Astrocyte (in vitro differentiated cells and primary cell): Measurements from ENCODE around the gene GLT8D2. TPM values are rescaled to one million over a fixed set of nuclear protein-coding genes. Genes with fewer than 3 reads are reported as not detected.

ENCODE experiments used
- DNase-seq: peaks from one replicate; pipeline ENCODE4 v3.0.0-alpha.2; 2010; ENCODE audit warnings: low read depth
- FAIRE-seq: peaks from 2 replicates; lab custom pipeline; 2011; peaks lifted over from hg19 to GRCh38; lab: Jason Lieb, UNC
- H2AFZ ChIP-seq: 2 replicates; pipeline ENCODE4 v1.6.0; 2012; ENCODE audit warnings: low read depth, low read length, inconsistent platforms
- H3K27ac ChIP-seq: 2 replicates; pipeline ENCODE4 v1.5.1; 2011; ENCODE audit warnings: low read depth, low read length, inconsistent platforms
- H3K27me3 ChIP-seq: 2 replicates; pipeline ENCODE4 v1.6.0; 2011; ENCODE audit warnings: low read length, inconsistent platforms; ENCODE audit not compliant: insufficient read depth
- H3K36me3 ChIP-seq: 2 replicates; pipeline ENCODE4 v1.5.1; 2011; ENCODE audit warnings: low read length, inconsistent platforms; ENCODE audit not compliant: insufficient read depth
- H3K4me1 ChIP-seq: 2 replicates; pipeline ENCODE4 v1.5.1; 2011; ENCODE audit warnings: low read length, inconsistent platforms; ENCODE audit not compliant: insufficient read depth
- H3K4me2 ChIP-seq: 2 replicates; pipeline ENCODE4 v1.6.0; 2012; ENCODE audit warnings: low read length, inconsistent platforms
- H3K4me3 ChIP-seq: 2 replicates; pipeline ENCODE4 v1.5.1; 2011; ENCODE audit warnings: low read depth, mild to moderate bottlenecking, low read length, inconsistent platforms; ENCODE audit not compliant: insufficient read depth
- H3K79me2 ChIP-seq: 2 replicates; pipeline ENCODE4 v1.6.0; 2012; ENCODE audit warnings: mild to moderate bottlenecking, low read length, inconsistent platforms; ENCODE audit not compliant: insufficient read depth
- H3K9ac ChIP-seq: 2 replicates; pipeline ENCODE4 v1.6.0; 2012; ENCODE audit warnings: mild to moderate bottlenecking, low read length, inconsistent platforms
- H3K9me3 ChIP-seq: 2 replicates; pipeline ENCODE4 v1.5.1; 2012; ENCODE audit warnings: low read depth, mild to moderate bottlenecking, low read length, inconsistent platforms; ENCODE audit not compliant: insufficient read depth
- H4K20me1 ChIP-seq: 2 replicates; pipeline ENCODE4 v1.6.0; 2012; ENCODE audit warnings: low read length, inconsistent platforms; ENCODE audit not compliant: insufficient read depth
- H3K27ac Mint-ChIP-seq: one replicate; pipeline ENCODE4 v1.8.0; 2021; ENCODE audit warnings: mild to moderate bottlenecking, mixed read lengths; ENCODE audit not compliant: unreplicated experiment
- H3K27me3 Mint-ChIP-seq: one replicate; pipeline ENCODE4 v1.8.0; 2021; ENCODE audit warnings: low read depth, mixed read lengths; ENCODE audit not compliant: unreplicated experiment
- H3K36me3 Mint-ChIP-seq: one replicate; pipeline ENCODE4 v1.8.0; 2021; ENCODE audit warnings: low read depth, mixed read lengths; ENCODE audit not compliant: unreplicated experiment
- H3K4me1 Mint-ChIP-seq: one replicate; pipeline ENCODE4 v1.8.0; 2021; ENCODE audit warnings: low read depth, mixed read lengths; ENCODE audit not compliant: unreplicated experiment
- H3K4me3 Mint-ChIP-seq: one replicate; pipeline ENCODE4 v1.8.0; 2021; ENCODE audit warnings: mild to moderate bottlenecking, moderate library complexity, mixed read lengths; ENCODE audit not compliant: unreplicated experiment
- H3K9me3 Mint-ChIP-seq: one replicate; pipeline ENCODE4 v1.8.0; 2021; ENCODE audit warnings: mild to moderate bottlenecking, mixed read lengths; ENCODE audit not compliant: unreplicated experiment
- EZH2 ChIP-seq: IDR thresholded peaks from 2 replicates; pipeline ENCODE4 v1.6.1; 2012; ENCODE audit warnings: mild to moderate bottlenecking, low read length, inconsistent platforms; ENCODE audit not compliant: insufficient read depth
- total RNA-seq: library from RNA; stranded (reverse); gene quantifications from 2 replicates; pipeline ENCODE4 v1.2.1, GENCODE V29; 2021
- TF ChIP-seq, protein P1 (sequence below): IDR thresholded peaks from 2 replicates; pipeline ENCODE4 v1.5.1; 2011; ENCODE audit warnings: low read depth, mild to moderate bottlenecking, inconsistent platforms, low read length, moderate library complexity; ENCODE audit not compliant: insufficient read depth

Gene GLT8D2
- total RNA-seq, 1 donor from 2014 or later, result 11.1 TPM

DNA sequence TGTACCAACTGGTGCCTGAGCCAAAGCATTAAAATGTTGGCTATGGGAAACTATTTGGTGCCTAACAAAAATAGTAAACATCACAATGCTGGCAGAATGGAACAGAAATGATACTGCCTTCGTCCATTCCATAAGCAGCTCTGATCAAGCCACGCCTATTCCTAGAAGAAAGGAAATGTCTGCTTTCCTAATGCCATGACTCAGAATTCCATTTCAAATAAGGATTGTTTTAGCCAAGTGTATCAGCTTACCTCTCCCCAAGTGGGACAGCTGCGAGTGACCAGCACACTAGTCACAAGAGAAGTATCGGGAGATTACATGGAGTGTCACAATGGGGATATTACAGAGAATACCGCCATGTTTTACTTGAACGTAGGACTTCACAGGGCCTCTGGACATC, 38.7 kb downstream of the GLT8D2 start:
- Mint-ChIP-seq H3K4me1 (peaks cover 11% of the 10 kb centered on the region), H3K4me3 (peak overlapping the region; percentile 37), H3K27me3 (no peaks in the 10 kb centered on the region), H3K36me3 (peaks cover 6% of the 10 kb centered on the region), H3K9me3 (peaks cover 4% of the 10 kb centered on the region), H3K27ac (peak overlapping the region; percentile 21)
- Histone ChIP-seq H3K36me3 (no peaks in the 10 kb centered on the region), H3K9ac (no peak overlapping the region), H3K4me2 (peak overlapping the region; percentile 69), H4K20me1 (no peaks in the 10 kb centered on the region), H3K4me3 (no peak overlapping the region), H3K27ac (peak overlapping the region; percentile 37), H3K27me3 (no peaks in the 10 kb centered on the region), H3K9me3 (no peaks in the 10 kb centered on the region), H3K4me1 (peaks cover 17% of the 10 kb centered on the region), H2AFZ (peak overlapping the region; percentile 54), H3K79me2 (no peaks in the 10 kb centered on the region)
- peak; percentile 88 for FAIRE-seq
- TF ChIP-seq EZH2, result no peak
- TF ChIP-seq, protein P1, sequence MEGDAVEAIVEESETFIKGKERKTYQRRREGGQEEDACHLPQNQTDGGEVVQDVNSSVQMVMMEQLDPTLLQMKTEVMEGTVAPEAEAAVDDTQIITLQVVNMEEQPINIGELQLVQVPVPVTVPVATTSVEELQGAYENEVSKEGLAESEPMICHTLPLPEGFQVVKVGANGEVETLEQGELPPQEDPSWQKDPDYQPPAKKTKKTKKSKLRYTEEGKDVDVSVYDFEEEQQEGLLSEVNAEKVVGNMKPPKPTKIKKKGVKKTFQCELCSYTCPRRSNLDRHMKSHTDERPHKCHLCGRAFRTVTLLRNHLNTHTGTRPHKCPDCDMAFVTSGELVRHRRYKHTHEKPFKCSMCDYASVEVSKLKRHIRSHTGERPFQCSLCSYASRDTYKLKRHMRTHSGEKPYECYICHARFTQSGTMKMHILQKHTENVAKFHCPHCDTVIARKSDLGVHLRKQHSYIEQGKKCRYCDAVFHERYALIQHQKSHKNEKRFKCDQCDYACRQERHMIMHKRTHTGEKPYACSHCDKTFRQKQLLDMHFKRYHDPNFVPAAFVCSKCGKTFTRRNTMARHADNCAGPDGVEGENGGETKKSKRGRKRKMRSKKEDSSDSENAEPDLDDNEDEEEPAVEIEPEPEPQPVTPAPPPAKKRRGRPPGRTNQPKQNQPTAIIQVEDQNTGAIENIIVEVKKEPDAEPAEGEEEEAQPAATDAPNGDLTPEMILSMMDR, result no peak
- DNase-seq, result peak; percentile 92

DNA sequence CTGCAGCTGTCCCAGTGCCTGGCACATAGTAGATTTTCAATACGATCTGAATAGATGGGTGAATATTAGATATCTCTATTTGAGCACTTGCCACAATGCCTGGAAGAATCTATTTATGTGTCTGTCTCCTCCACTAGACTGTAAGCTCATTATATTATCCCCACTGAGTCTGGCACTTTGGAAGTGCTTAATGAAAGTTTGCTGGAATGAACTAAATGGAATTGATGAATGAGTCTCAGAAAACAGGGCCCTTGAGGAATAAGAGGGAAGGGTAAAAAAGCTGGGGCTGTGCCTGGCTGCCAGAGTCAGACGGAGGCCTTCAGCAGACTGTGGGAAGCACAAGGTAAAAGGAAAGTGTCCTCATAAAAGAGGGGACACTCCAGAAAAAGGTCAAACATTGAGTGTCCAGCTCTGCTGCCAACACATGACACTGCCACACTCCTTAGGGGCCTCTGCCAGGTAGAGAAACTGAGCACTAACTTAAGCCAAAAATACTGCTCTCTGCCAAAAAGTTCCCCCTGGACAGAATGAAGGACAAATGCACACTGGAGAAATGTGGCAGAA, 39.3 kb downstream of the GLT8D2 start:
- Mint-ChIP-seq H3K4me3 (no peak overlapping the region), H3K36me3 (peaks cover 6% of the 10 kb centered on the region)

DNA sequence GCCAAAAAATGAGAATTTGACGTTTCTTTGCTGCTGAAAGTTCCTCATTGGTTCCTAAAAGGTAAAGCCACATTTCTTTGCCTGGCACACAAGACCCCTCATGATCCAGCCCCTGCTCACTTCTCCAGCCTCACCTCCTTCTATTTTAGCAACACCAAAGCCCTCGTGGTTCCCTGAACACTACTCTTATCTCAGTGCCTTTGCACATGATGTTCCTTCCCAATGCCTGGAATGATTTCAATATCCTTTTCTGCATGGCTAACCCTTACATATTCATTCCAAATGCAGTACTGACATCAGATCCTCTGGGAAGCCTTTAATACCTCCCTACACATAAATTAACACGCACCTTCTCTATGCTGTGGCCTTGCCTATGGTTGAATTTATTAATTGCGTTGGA, 39.9 kb downstream of the GLT8D2 start:
- FAIRE-seq, result no peak
- peak; percentile 28 for DNase-seq
- H3K27me3 Mint-ChIP-seq, result no peaks in the 10 kb centered on the region

More for the DNA sequence above, 39.3 kb downstream of the GLT8D2 start:
- TF ChIP-seq, protein P1, result no peak
- TF ChIP-seq EZH2, result no peak
- H3K27ac Mint-ChIP-seq, result no peak overlapping the region
- DNase-seq, result no peak
- H3K9ac ChIP-seq, result no peak overlapping the region
- no peaks in the 10 kb centered on the region for H4K20me1 ChIP-seq
- H3K9me3 Mint-ChIP-seq, result peaks cover 4% of the 10 kb centered on the region
- no peaks in the 10 kb centered on the region for H3K27me3 ChIP-seq
- peaks cover 11% of the 10 kb centered on the region for H3K4me1 Mint-ChIP-seq
- peaks cover 18% of the 10 kb centered on the region for H3K4me1 ChIP-seq
- H2AFZ ChIP-seq, result peak overlapping the region; percentile 54
- H3K79me2 ChIP-seq, result no peaks in the 10 kb centered on the region
- H3K27ac ChIP-seq, result peak overlapping the region; percentile 37
- no peaks in the 10 kb centered on the region for H3K36me3 ChIP-seq
- no peak for FAIRE-seq
- no peaks in the 10 kb centered on the region for H3K27me3 Mint-ChIP-seq
- H3K4me2 ChIP-seq, result peak overlapping the region; percentile 69
- H3K4me3 ChIP-seq, result no peak overlapping the region
- H3K9me3 ChIP-seq, result no peaks in the 10 kb centered on the region

More for the DNA sequence above, 39.9 kb downstream of the GLT8D2 start:
- no peak overlapping the region for H3K4me2 ChIP-seq
- no peak overlapping the region for H3K4me3 ChIP-seq
- H3K9ac ChIP-seq, result no peak overlapping the region
- peaks cover 4% of the 10 kb centered on the region for H3K9me3 Mint-ChIP-seq
- H3K9me3 ChIP-seq, result no peaks in the 10 kb centered on the region
- TF ChIP-seq EZH2, result no peak
- TF ChIP-seq, protein P1, result no peak
- H3K27ac ChIP-seq, result no peak overlapping the region
- no peak overlapping the region for H2AFZ ChIP-seq
- H3K4me1 Mint-ChIP-seq, result peaks cover 11% of the 10 kb centered on the region
- H3K4me3 Mint-ChIP-seq, result no peak overlapping the region
- no peak overlapping the region for H3K27ac Mint-ChIP-seq
- no peaks in the 10 kb centered on the region for H4K20me1 ChIP-seq
- H3K79me2 ChIP-seq, result no peaks in the 10 kb centered on the region
- no peaks in the 10 kb centered on the region for H3K27me3 ChIP-seq
- H3K36me3 Mint-ChIP-seq, result peaks cover 6% of the 10 kb centered on the region
- H3K4me1 ChIP-seq, result peaks cover 18% of the 10 kb centered on the region
- no peaks in the 10 kb centered on the region for H3K36me3 ChIP-seq
